Measurements from ENCODE around the gene SLC47A2.

Gene SLC47A2

GRCh38 chr17:19659366-19660177, 56.8 kb downstream of the SLC47A2 start:
- Histone ChIP-seq H2BK15ac (ENCODE audit: low read length) (no peak overlapping the region), H3K27ac (replicated peaks; ENCODE audit: low read length) (no peak overlapping the region), H2AK5ac (ENCODE audit: low read depth, low read length) (no peak overlapping the region), H3K9me3 (replicated peaks in 1 of 2; ENCODE audit: control insufficient read depth in 2 of 2, insufficient read depth in 1 of 2, low read depth in 1 of 2, low read length in 2 of 2) (peaks cover 9 to 15% of the 10 kb centered on the region in 2 donors), H4K91ac (ENCODE audit: low read depth, low read length, poor library complexity) (no peak overlapping the region), H3K4ac (ENCODE audit: low read length) (no peak overlapping the region), H3K36me3 (replicated peaks in 1 of 2; ENCODE audit: control insufficient read depth in 2 of 2, insufficient read depth in 2 of 2, low read length in 2 of 2) (peaks cover 30 to 79% of the 10 kb centered on the region in 2 donors), H3K4me3 (ENCODE audit: low read length in 2 of 2) (no peak overlapping the region), H2BK5ac (ENCODE audit: low read length) (no peak overlapping the region), H3K18ac (ENCODE audit: low read length) (no peak overlapping the region), H2BK120ac (ENCODE audit: low read depth, low read length) (no peak overlapping the region), H3K14ac (ENCODE audit: low read length) (no peak overlapping the region), H3K4me1 (ENCODE audit: control insufficient read depth in 2 of 2, insufficient read depth in 1 of 2, low read depth in 1 of 2, low read length in 2 of 2) (peaks cover 0 to under 1% of the 10 kb centered on the region in 2 donors), H3K23ac (ENCODE audit: low read depth, low read length, poor library complexity) (no peak overlapping the region), H3K79me1 (ENCODE audit: low read depth, low read length) (no peaks in the 10 kb centered on the region), H3K27me3 (ENCODE audit: control insufficient read depth in 3 of 3, insufficient read depth in 3 of 3, low read depth in 1 of 3, low read length in 3 of 3) (no peaks in the 10 kb centered on the region), H4K8ac (ENCODE audit: low read depth, low read length) (no peak overlapping the region), H2AFZ (ENCODE audit: low read length) (no peak overlapping the region), H2BK12ac (ENCODE audit: low read length) (no peak overlapping the region), H3K4me2 (ENCODE audit: insufficient read depth, low read length, poor library complexity, severe bottlenecking) (no peak overlapping the region), H3K9ac (ENCODE audit: low read depth, low read length, poor library complexity) (no peak overlapping the region)
- no CpG with 5 or more reads among the region's 7 CpGs for WGBS, 2 donors (ENCODE audit: extremely low coverage in 2 of 2, insufficient read length in 2 of 2, insufficient replicate concordance in 1 of 2)
- DNase-seq (ENCODE audit: low spot score): no peak

GRCh38 chr17:19656851-19657581, 59.4 kb downstream of the SLC47A2 start:
- peaks cover 24 to 71% of the 10 kb centered on the region in 2 donors for H3K36me3 ChIP-seq (replicated peaks in 1 of 2; ENCODE audit: control insufficient read depth in 2 of 2, insufficient read depth in 2 of 2, low read length in 2 of 2)
- H3K4me1 ChIP-seq (ENCODE audit: control insufficient read depth in 2 of 2, insufficient read depth in 1 of 2, low read depth in 1 of 2, low read length in 2 of 2): no peaks in the 10 kb centered on the region
- peaks cover 12 to 18% of the 10 kb centered on the region in 2 donors for H3K9me3 ChIP-seq (replicated peaks in 1 of 2; ENCODE audit: control insufficient read depth in 2 of 2, insufficient read depth in 1 of 2, low read depth in 1 of 2, low read length in 2 of 2)
- H4K8ac ChIP-seq (ENCODE audit: low read depth, low read length): no peak overlapping the region
- no peak overlapping the region for H2AFZ ChIP-seq (ENCODE audit: low read length)
- no peak overlapping the region for H3K14ac ChIP-seq (ENCODE audit: low read length)
- no peak overlapping the region for H3K4me2 ChIP-seq (ENCODE audit: insufficient read depth, low read length, poor library complexity, severe bottlenecking)
- H3K79me1 ChIP-seq (ENCODE audit: low read depth, low read length): no peaks in the 10 kb centered on the region
- no peak overlapping the region for H4K91ac ChIP-seq (ENCODE audit: low read depth, low read length, poor library complexity)
- no peak overlapping the region for H3K27ac ChIP-seq (replicated peaks; ENCODE audit: low read length)
- no peak overlapping the region for H2BK12ac ChIP-seq (ENCODE audit: low read length)
- H3K4me3 ChIP-seq (ENCODE audit: low read length in 2 of 2): no peak overlapping the region
- no peak overlapping the region for H3K23ac ChIP-seq (ENCODE audit: low read depth, low read length, poor library complexity)
- no peak overlapping the region for H3K9ac ChIP-seq (ENCODE audit: low read depth, low read length, poor library complexity)
- H2AK5ac ChIP-seq (ENCODE audit: low read depth, low read length): no peak overlapping the region
- H2BK5ac ChIP-seq (ENCODE audit: low read length): no peak overlapping the region
- no peak for DNase-seq (ENCODE audit: low spot score)
- no peak overlapping the region for H2BK120ac ChIP-seq (ENCODE audit: low read depth, low read length)
- no peak overlapping the region for H3K4ac ChIP-seq (ENCODE audit: low read length)
- no peak overlapping the region for H3K18ac ChIP-seq (ENCODE audit: low read length)
- no peaks in the 10 kb centered on the region for H3K27me3 ChIP-seq (ENCODE audit: control insufficient read depth in 3 of 3, insufficient read depth in 3 of 3, low read depth in 1 of 3, low read length in 3 of 3)
- no CpG with 5 or more reads among the region's 4 CpGs for WGBS, 2 donors (ENCODE audit: extremely low coverage in 2 of 2, insufficient read length in 2 of 2, insufficient replicate concordance in 1 of 2)
- H2BK15ac ChIP-seq (ENCODE audit: low read length): no peak overlapping the region

GRCh38 chr17:19656336-19656735, 60.0 kb downstream of the SLC47A2 start:
- H3K36me3 ChIP-seq (replicated peaks in 1 of 2; ENCODE audit: control insufficient read depth in 2 of 2, insufficient read depth in 2 of 2, low read length in 2 of 2): peaks cover 25 to 71% of the 10 kb centered on the region in 2 donors

GRCh38 chr17:19654896-19655295, 61.5 kb downstream of the SLC47A2 start:
- Histone ChIP-seq H2AK5ac (ENCODE audit: low read depth, low read length) (no peak overlapping the region), H3K14ac (ENCODE audit: low read length) (no peak overlapping the region), H3K4me3 (ENCODE audit: low read length in 2 of 2) (no peak overlapping the region), H2BK120ac (ENCODE audit: low read depth, low read length) (no peak overlapping the region), H3K27ac (replicated peaks; ENCODE audit: low read length) (no peak overlapping the region), H3K4me2 (ENCODE audit: insufficient read depth, low read length, poor library complexity, severe bottlenecking) (no peak overlapping the region), H3K18ac (ENCODE audit: low read length) (no peak overlapping the region), H3K4me1 (ENCODE audit: control insufficient read depth in 2 of 2, insufficient read depth in 1 of 2, low read depth in 1 of 2, low read length in 2 of 2) (no peaks in the 10 kb centered on the region), H3K36me3 (replicated peaks in 1 of 2; ENCODE audit: control insufficient read depth in 2 of 2, insufficient read depth in 2 of 2, low read length in 2 of 2) (peaks cover 25 to 59% of the 10 kb centered on the region in 2 donors), H2BK12ac (ENCODE audit: low read length) (no peak overlapping the region), H3K4ac (ENCODE audit: low read length) (peak overlapping the region; percentile 28), H4K8ac (ENCODE audit: low read depth, low read length) (no peak overlapping the region), H2AFZ (ENCODE audit: low read length) (no peak overlapping the region), H4K91ac (ENCODE audit: low read depth, low read length, poor library complexity) (no peak overlapping the region), H3K23ac (ENCODE audit: low read depth, low read length, poor library complexity) (no peak overlapping the region), H3K9me3 (replicated peaks in 1 of 2; ENCODE audit: control insufficient read depth in 2 of 2, insufficient read depth in 1 of 2, low read depth in 1 of 2, low read length in 2 of 2) (peaks cover 12 to 18% of the 10 kb centered on the region in 2 donors), H2BK15ac (ENCODE audit: low read length) (no peak overlapping the region), H3K9ac (ENCODE audit: low read depth, low read length, poor library complexity) (no peak overlapping the region), H3K79me1 (ENCODE audit: low read depth, low read length) (peaks cover 3% of the 10 kb centered on the region), H2BK5ac (ENCODE audit: low read length) (no peak overlapping the region), H3K27me3 (ENCODE audit: control insufficient read depth in 3 of 3, insufficient read depth in 3 of 3, low read depth in 1 of 3, low read length in 3 of 3) (no peaks in the 10 kb centered on the region)
- WGBS, 2 donors (ENCODE audit: extremely low coverage in 2 of 2, insufficient read length in 2 of 2, insufficient replicate concordance in 1 of 2): no CpG with 5 or more reads among the region's 4 CpGs
- no peak for DNase-seq (ENCODE audit: low spot score)

More at GRCh38 chr17:19656336-19656735, 60.0 kb downstream of the SLC47A2 start:
- H3K79me1 ChIP-seq (ENCODE audit: low read depth, low read length): no peaks in the 10 kb centered on the region
- no peak overlapping the region for H4K8ac ChIP-seq (ENCODE audit: low read depth, low read length)
- H2AFZ ChIP-seq (ENCODE audit: low read length): no peak overlapping the region
- H3K14ac ChIP-seq (ENCODE audit: low read length): no peak overlapping the region
- no peak overlapping the region for H2BK120ac ChIP-seq (ENCODE audit: low read depth, low read length)
- H3K9ac ChIP-seq (ENCODE audit: low read depth, low read length, poor library complexity): no peak overlapping the region
- H3K4me1 ChIP-seq (ENCODE audit: control insufficient read depth in 2 of 2, insufficient read depth in 1 of 2, low read depth in 1 of 2, low read length in 2 of 2): no peaks in the 10 kb centered on the region
- no peak overlapping the region for H4K91ac ChIP-seq (ENCODE audit: low read depth, low read length, poor library complexity)
- H3K27ac ChIP-seq (replicated peaks; ENCODE audit: low read length): no peak overlapping the region
- no peak overlapping the region for H2BK12ac ChIP-seq (ENCODE audit: low read length)
- no peak overlapping the region for H3K23ac ChIP-seq (ENCODE audit: low read depth, low read length, poor library complexity)
- no peak overlapping the region for H3K4me2 ChIP-seq (ENCODE audit: insufficient read depth, low read length, poor library complexity, severe bottlenecking)
- no peak overlapping the region for H3K18ac ChIP-seq (ENCODE audit: low read length)
- no peak overlapping the region for H2AK5ac ChIP-seq (ENCODE audit: low read depth, low read length)
- H3K4me3 ChIP-seq (ENCODE audit: low read length in 2 of 2): no peak overlapping the region
- no peak for DNase-seq (ENCODE audit: low spot score)
- H3K4ac ChIP-seq (ENCODE audit: low read length): no peak overlapping the region
- H3K9me3 ChIP-seq (replicated peaks in 1 of 2; ENCODE audit: control insufficient read depth in 2 of 2, insufficient read depth in 1 of 2, low read depth in 1 of 2, low read length in 2 of 2): peaks cover 12 to 18% of the 10 kb centered on the region in 2 donors
- H2BK5ac ChIP-seq (ENCODE audit: low read length): no peak overlapping the region
- no peaks in the 10 kb centered on the region for H3K27me3 ChIP-seq (ENCODE audit: control insufficient read depth in 3 of 3, insufficient read depth in 3 of 3, low read depth in 1 of 3, low read length in 3 of 3)
- no CpG with 5 or more reads among the region's 4 CpGs for WGBS, 2 donors (ENCODE audit: extremely low coverage in 2 of 2, insufficient read length in 2 of 2, insufficient replicate concordance in 1 of 2)
- H2BK15ac ChIP-seq (ENCODE audit: low read length): no peak overlapping the region

All from neuronal stem cell (in vitro differentiated cells).